NCI-H1092 treated with DMSO at 0.1 percent for 48 hours (cell line): ENCODE results near the gene SEMA4C.

Source experiments
- DNase-seq: peaks from one replicate; lab custom pipeline; 2025; lab: John Stamatoyannopoulos, UW

Gene SEMA4C

GRCh38 chr2:96819876-96820511 is 49.9 kb downstream of the SEMA4C start:
- DNase-seq = no peak

DNA sequence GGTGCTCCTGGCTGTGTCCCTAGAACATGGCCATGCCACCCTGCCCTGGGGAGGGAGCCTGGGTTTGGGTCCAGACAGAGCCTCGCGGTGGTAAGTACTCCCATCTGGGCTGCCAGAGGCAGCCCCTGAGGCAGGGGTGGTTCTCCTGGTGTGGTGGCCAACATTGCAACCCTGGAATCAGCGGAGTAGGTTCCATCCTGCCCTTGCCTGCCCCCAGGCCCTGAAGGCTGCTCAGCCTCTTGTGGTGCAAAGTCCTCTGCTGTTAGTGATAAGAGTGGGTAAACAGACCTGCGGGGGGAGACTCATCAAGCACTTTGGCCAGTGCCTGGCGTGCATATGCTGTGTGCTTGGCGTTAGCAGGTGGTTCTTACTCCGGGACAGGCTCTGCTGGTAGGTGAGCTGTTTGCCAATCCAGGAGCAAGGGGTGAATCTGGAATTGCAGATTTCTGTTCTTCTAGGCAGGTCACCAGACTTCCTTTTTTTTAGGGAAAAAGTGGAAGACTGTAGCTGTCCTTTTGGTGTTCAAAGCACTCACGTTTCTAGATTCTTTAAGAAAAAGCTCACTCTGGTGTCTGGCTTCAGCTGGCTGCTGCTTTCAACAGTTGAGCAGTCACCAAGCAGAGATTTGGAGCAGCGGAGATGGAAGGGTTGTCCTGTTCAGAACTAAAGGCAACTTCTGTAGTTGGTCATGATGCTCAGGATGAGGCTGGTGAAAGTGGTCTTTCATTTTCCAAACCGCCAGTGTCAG is 50.6 kb downstream of the SEMA4C start:
- DNase-seq = peak; percentile 13

DNA sequence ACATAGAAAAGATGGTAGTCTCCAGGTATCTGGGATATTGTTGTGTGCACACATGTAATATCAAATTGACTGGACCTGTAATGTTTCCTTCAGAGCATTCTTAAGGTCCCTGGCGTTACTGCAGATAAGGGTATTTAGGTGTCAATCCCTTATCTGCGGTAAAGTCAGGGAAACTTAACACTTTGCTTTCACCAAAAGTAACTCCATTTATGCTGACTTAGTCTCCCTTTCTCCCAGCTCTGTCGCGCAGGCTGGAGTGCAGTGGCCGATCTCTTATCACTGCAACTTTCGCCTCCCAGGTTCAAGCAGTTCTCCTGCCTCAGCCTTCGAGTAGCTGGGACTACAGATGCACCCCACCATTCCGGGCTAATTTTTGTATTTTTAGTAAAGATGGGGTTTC is 52.0 kb downstream of the SEMA4C start:
- no peak for DNase-seq

GRCh38 chr2:96816836-96817702 is 52.8 kb downstream of the SEMA4C start:
- DNase-seq = peak; percentile 29

GRCh38 chr2:96816127-96816835 is 53.6 kb downstream of the SEMA4C start, which contains the start of gene CNNM3:
Gene CNNM3 (plus strand): TSS chr2:96816268. CDS start chr2:96816278, 10 bp downstream.
- DNase-seq = peak; percentile 86

GRCh38 chr2:96815326-96816126 is 54.4 kb downstream of the SEMA4C start:
- DNase-seq = peak; percentile 15

DNA sequence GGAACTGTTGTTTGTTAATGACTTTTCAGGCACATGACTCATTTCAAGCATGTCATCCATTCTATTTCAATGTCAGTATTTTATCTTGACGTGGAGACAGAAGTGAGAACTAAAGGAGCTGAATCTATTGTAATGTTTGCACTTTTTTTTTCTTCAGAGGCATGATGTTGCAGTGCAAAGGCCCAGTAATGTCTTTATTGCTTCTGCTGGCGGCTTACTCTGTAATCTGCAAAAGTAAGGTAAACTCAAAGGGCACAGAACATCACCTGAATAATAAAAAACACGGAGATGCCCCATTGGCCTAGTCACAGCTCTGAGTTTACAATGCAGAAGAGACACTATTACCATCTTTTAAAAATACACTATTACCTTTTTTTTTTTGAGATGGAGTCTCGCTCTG is 56.2 kb downstream of the SEMA4C start:
- DNase-seq = no peak

DNA sequence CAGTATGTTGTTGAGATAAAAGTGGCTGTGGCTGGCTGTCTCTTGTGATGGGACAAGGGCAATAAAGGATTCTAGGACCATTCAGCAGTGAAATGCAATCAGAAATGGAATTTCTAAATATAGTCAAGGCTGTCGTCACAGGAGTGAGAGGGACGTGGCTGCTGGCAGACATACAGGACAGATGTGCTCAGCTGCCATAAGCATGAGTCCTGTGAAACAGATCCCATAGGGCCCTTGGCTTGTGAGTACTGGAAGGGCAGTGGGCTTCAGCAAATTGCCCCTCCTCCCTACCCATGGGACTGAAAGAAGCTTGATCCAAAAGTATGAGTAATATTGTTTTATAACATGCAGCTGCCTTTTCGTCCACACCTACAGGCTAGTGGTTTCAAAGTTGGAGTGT is 58.0 kb downstream of the SEMA4C start:
- no peak for DNase-seq

DNA sequence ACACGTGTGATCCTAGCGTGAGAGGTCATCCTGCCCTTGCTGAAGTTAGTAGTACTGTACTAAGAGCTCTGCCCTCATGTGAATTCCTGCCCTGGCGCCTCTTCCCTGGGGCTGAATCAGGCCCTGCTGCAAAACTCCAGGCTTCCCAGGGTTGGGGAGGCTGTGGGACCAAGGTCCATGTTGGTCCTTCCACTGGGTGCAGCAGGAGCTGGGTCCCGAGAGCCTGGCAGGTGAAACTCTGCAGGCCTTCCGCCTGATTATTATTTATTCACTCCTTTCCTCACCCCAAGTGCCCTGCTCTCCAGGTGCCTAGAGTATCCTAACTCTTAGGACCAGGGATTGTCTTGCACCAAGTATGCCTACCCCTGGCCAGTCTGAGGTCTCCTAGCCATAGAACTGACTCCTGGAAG is 59.1 kb downstream of the SEMA4C start:
- DNase-seq = no peak

- no peak for DNase-seq
These were observed 59.7 kb downstream of the SEMA4C start for GRCh38 chr2:96809951-96810782.
